Measurements from ENCODE around the gene CRYBA4. TPM values are rescaled to one million over a fixed set of nuclear protein-coding genes. Genes with fewer than 3 reads are reported as not detected.
A peak's percentile ranks its signal among the peaks of the same experiment; 100 is the strongest.

The CRYBA4 gene
- polyA plus RNA-seq, 1 donor (not counting 4 experiments of a cell fraction or from before 2014, with no cell fraction given): not detected

DNA sequence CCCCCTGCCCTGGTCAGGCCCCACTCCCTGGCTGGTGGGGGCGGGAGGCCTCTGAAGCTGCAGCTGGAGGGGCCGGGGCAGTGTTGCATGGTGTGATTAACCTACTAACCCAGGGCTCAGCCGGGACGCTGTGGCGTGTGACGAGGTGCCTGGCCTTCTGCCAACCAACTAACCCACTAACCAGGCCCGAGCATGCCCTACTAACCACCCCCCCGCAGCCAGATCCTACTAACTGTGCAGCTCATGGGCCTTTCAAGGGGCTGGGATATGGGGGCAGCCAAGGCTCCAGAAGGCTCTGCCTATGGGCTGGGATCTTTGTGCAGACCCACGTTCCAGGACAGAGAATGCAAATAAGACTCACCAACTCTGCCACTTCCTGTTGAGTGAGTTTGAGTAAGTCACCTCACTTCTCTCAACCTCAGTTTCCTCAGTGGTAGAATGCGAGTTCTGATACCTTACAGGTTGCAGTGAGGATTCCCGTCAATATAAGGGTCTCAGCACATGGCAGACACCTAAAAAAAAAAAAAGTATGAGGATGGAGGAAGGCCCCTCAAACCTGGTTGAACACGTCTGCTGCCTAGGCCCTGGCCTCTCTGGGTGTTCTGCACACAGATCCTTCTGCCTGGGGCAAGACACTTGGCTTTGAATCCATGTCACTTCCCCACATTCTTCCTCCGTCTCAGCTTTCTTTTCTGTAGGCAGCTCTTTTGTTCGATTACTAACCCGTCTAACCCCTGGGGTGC, 49.7 kb downstream of the CRYBA4 start:
- FAIRE-seq: peak; percentile 84
- H3K9me1 ChIP-seq (ENCODE audit: control insufficient read depth, extremely low read depth, insufficient read depth, low read length): peaks cover 5% of the 10 kb centered on the region
- H3K79me2 ChIP-seq (ENCODE audit: control insufficient read depth, insufficient read depth, low read length): peaks cover 18% of the 10 kb centered on the region
- H3K9ac ChIP-seq (ENCODE audit: control insufficient read depth, extremely low read depth, insufficient read depth, low read length): peak overlapping the region; percentile 29
- H3K9me3 ChIP-seq (ENCODE audit: control insufficient read depth, low read depth, low read length): no peaks in the 10 kb centered on the region
- dilution Hi-C loops (cut with MboI; ENCODE audit: extremely low pct_ligation_motif_present, low sequenced_read_pairs): no loop called here
- H3K36me3 ChIP-seq (ENCODE audit: control insufficient read depth in 2 of 2, extremely low read depth in 1 of 2, insufficient read depth in 2 of 2, low read length in 2 of 2): no peaks in the 10 kb centered on the region
- peak; percentile 65 for DNase-seq (ENCODE audit: low read depth, low spot score)
- peaks cover 43% of the 10 kb centered on the region for H3K4me1 ChIP-seq (ENCODE audit: control insufficient read depth, extremely low read depth, insufficient read depth, low read length)
- TF ChIP-seq EZH2 (IDR thresholded peaks at IDR 0.05; ENCODE audit: low read length): no peak
- TF ChIP-seq, protein P1, sequence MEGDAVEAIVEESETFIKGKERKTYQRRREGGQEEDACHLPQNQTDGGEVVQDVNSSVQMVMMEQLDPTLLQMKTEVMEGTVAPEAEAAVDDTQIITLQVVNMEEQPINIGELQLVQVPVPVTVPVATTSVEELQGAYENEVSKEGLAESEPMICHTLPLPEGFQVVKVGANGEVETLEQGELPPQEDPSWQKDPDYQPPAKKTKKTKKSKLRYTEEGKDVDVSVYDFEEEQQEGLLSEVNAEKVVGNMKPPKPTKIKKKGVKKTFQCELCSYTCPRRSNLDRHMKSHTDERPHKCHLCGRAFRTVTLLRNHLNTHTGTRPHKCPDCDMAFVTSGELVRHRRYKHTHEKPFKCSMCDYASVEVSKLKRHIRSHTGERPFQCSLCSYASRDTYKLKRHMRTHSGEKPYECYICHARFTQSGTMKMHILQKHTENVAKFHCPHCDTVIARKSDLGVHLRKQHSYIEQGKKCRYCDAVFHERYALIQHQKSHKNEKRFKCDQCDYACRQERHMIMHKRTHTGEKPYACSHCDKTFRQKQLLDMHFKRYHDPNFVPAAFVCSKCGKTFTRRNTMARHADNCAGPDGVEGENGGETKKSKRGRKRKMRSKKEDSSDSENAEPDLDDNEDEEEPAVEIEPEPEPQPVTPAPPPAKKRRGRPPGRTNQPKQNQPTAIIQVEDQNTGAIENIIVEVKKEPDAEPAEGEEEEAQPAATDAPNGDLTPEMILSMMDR (optimal IDR thresholded peaks at IDR 0.05 in 1 of 3, IDR thresholded peaks at IDR 0.05 in 1 of 3, conservative IDR thresholded peaks at IDR 0.05 in 1 of 3; ENCODE audit: extremely low read depth in 1 of 3, insufficient read depth in 2 of 3, low read length in 3 of 3): no peak
- peak overlapping the region; percentile 100 for H3K27ac ChIP-seq (ENCODE audit: control insufficient read depth, insufficient read depth, low read length)
- H3K27me3 ChIP-seq (ENCODE audit: control insufficient read depth, extremely low read depth, insufficient read depth, low read length): no peaks in the 10 kb centered on the region
- peak overlapping the region; percentile 99 for H3K4me2 ChIP-seq (ENCODE audit: control insufficient read depth, extremely low read depth, insufficient read depth, low read depth, low read length)
- no peak overlapping the region for H3K4me3 ChIP-seq (ENCODE audit: control insufficient read depth in 2 of 3, extremely low read depth in 1 of 3, insufficient read depth in 2 of 3, low read depth in 1 of 3, low read length in 3 of 3)
- H4K20me1 ChIP-seq (ENCODE audit: control insufficient read depth, extremely low read depth, insufficient read depth, low read length): no peaks in the 10 kb centered on the region
- peak overlapping the region; percentile 10 for H2AFZ ChIP-seq (ENCODE audit: control insufficient read depth, low read length)

DNA sequence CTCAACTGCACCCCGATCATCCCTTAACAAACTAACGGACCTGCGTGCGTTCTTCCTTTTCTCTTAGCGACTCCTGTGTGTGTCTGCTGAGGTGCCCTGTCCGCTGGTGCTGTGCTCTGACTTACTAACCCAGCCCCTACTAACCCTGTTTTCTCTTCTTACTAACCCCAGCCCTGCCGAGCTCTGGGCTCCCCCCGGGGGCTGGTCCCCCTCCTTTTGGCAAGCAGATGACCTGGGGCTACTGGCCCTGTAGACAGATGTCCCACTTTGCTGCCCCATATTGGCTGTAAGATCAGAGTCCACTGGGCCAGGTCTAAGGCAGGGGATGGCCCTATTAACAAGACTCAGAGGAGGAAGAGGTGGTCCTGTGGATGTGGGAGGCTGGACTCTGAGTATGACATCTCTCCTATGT, 50.3 kb downstream of the CRYBA4 start:
- Histone ChIP-seq H3K36me3 (ENCODE audit: control insufficient read depth in 2 of 2, extremely low read depth in 1 of 2, insufficient read depth in 2 of 2, low read length in 2 of 2) (no peaks in the 10 kb centered on the region), H3K9me3 (ENCODE audit: control insufficient read depth, low read depth, low read length) (no peaks in the 10 kb centered on the region), H3K9ac (ENCODE audit: control insufficient read depth, extremely low read depth, insufficient read depth, low read length) (peak overlapping the region; percentile 100), H3K27ac (ENCODE audit: control insufficient read depth, insufficient read depth, low read length) (peak overlapping the region; percentile 100), H2AFZ (ENCODE audit: control insufficient read depth, low read length) (peak overlapping the region; percentile 88), H4K20me1 (ENCODE audit: control insufficient read depth, extremely low read depth, insufficient read depth, low read length) (no peaks in the 10 kb centered on the region), H3K4me2 (ENCODE audit: control insufficient read depth, extremely low read depth, insufficient read depth, low read depth, low read length) (peak overlapping the region; percentile 99), H3K9me1 (ENCODE audit: control insufficient read depth, extremely low read depth, insufficient read depth, low read length) (peaks cover 5% of the 10 kb centered on the region), H3K79me2 (ENCODE audit: control insufficient read depth, insufficient read depth, low read length) (peaks cover 20% of the 10 kb centered on the region), H3K4me3 (ENCODE audit: control insufficient read depth in 2 of 3, extremely low read depth in 1 of 3, insufficient read depth in 2 of 3, low read depth in 1 of 3, low read length in 3 of 3) (peak overlapping the region in 2 of 3 experiments; percentile 97 to 98), H3K27me3 (ENCODE audit: control insufficient read depth, extremely low read depth, insufficient read depth, low read length) (no peaks in the 10 kb centered on the region), H3K4me1 (ENCODE audit: control insufficient read depth, extremely low read depth, insufficient read depth, low read length) (peaks cover 41% of the 10 kb centered on the region)
- TF ChIP-seq, protein P1 (optimal IDR thresholded peaks at IDR 0.05 in 1 of 3, IDR thresholded peaks at IDR 0.05 in 1 of 3, conservative IDR thresholded peaks at IDR 0.05 in 1 of 3; ENCODE audit: extremely low read depth in 1 of 3, insufficient read depth in 2 of 3, low read length in 3 of 3): no peak
- TF ChIP-seq EZH2 (IDR thresholded peaks at IDR 0.05; ENCODE audit: low read length): no peak
- dilution Hi-C loops (cut with MboI; ENCODE audit: extremely low pct_ligation_motif_present, low sequenced_read_pairs): no loop called here
- FAIRE-seq: no peak
- no peak for DNase-seq (ENCODE audit: low read depth, low spot score)
